Activated gamma-delta T cell treated with anti-CD3 and anti-CD28 coated beads, Interleukin-2, amount 50 U/mL, for 16 hours (primary cell): ENCODE results near the gene KIF13A.
"Not testable (repeated sequence)": the region's sequence is repeated elsewhere in the genome, so short reads cannot be mapped to it uniquely, and the experiment has no call there.

Source experiments
- DNase-seq: peaks from one replicate; pipeline ENCODE4 v3.0.0-alpha.2; 2020; ENCODE audit warnings: low read depth

The KIF13A gene

DNA sequence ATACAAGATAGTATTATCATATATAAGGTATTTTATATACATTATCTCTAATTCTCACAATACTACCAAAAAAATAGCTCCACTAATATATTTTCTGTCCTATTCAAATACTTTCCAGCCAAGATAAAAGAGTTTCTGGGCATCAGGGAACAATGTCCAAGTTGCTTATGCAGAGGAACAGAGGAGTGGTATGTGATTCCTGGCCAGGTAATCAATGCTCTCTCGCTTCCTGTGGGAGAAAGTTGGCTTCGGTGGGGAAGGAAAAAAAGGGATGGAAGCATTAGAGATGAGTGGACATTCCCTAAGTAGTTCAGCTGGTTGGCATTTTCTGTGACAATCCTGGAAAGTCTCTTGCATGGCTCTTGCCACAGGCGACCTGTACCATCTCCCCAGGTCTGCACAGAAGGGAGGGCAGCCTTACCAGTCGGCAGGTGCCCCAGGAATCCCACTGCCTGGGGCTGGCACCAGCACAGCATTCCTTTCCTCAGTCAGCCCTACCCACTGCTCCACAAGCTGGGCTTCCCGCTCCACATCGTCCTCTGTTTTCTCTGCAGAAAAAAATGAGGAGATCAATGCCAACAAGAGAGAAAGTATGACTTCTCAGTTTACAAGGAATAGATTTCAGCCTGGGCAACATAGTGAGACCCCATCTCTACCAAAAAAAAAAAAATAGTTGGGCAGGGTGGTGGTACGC lies 202.2 kb downstream of the KIF13A start:
- no peak for DNase-seq

DNA sequence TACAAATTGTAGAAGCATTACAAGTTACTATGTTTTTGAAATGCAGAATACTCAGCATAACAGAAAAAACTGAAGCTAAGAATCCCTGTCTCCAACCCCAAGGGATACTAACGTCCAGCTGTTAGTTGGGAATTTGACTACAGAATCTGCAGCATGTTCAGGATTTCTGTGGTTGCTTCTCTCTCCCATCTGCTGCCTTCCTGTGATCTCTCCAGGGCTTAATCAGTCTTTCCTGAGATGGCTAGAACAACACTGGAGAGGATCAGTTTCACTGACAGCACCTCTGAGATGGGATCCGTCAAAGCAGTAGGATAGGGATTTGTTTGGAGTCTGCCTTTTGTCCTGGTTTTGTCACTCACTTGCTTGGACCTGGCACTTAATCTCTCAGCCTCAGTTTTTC lies 207.4 kb downstream of the KIF13A start:
- no peak for DNase-seq

DNA sequence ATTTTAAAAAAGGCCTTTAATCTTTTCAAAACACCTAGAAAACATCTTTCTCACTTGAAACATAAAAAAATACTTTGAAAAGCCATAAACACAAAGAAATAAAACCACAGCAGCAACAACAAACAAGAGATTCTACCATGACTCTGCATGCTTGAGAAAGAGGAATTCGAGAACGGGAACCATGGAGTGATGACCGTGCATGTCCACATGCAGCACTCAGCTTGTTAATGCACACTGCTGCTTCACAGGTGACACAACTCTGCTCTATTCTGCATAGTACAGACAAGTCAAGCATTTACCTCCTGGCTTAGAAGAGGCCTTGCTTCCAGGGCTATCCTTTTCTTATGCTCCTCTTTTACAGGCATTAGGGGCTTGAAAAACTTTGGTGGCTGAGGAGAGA lies 215.8 kb downstream of the KIF13A start:
- DNase-seq: no peak

DNA sequence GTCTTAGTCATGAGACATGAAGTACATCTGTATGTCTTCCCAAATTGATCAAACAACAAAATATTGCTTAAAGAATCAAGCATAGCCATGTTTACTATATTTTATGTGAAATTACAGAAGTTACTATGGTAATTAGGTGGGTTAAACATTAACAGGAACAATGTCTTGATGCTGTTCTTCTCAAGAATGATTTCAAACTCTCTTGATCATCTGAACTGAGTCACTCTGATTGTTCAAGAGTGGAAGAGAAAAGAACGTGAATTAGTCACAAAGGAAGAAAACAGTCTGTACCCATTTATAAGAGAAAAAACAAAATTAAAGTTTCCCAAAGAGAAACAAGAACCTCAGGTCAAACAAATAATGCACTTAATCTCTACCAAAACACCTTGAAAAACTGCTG lies 218.6 kb downstream of the KIF13A start:
- no peak for DNase-seq

DNA sequence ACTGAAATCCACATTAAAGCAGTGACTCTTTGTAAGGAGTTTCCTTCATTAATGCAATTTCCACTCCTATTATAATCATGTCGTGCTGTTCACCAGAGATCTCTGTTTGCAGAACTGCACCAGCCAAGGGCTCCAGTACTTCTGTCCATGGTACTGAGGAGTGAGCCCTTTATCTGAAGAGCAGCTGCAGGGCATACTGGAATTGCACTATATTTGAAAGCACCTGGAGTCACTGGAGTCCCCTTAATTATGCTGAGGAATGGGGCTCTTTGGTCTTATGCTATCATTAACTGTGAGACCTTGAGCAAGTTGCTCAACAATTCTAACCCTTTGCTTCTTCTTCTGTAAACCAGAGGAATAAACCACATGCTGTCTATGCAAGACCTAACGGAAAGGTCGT lies 219.0 kb downstream of the KIF13A start:
- DNase-seq: no peak

DNA sequence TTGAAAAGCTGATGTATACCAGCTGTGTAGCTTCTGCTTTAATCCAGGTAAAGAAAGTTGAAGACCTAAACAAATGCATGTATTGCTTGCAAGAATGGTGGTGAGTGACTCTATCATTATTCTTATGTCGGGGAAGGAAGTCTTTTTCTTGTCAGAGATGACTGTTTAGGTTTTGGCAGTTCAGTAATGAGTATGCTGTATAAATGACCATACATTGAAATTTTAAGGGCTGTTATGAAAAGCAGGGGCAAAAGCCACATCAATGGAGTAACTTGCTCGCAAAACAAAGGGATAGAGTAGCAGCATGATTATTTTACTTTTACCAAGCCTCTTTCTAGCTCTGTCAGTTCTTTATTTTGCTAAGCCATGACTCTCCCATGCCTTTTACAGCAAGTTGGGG lies 224.8 kb downstream of the KIF13A start:
- DNase-seq: no peak

DNA sequence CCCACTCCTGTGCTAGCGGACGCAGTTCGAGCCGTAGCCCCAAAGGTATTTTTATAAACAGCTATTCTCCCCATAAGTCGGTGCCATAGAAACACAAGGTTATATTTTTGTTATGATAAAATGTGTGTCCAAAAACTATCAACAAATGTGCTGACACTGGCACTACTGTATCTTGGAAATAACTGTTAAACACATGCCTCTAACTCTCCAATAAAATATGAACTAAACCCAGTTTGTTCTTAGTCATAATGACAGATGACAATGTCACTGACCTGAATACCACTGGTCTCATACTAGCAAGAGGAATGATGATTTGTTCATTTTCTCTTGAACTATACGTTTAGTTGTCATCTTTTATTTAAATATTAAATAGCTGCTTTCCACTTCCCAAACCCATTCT lies 229.3 kb downstream of the KIF13A start:
- no peak for DNase-seq

DNA sequence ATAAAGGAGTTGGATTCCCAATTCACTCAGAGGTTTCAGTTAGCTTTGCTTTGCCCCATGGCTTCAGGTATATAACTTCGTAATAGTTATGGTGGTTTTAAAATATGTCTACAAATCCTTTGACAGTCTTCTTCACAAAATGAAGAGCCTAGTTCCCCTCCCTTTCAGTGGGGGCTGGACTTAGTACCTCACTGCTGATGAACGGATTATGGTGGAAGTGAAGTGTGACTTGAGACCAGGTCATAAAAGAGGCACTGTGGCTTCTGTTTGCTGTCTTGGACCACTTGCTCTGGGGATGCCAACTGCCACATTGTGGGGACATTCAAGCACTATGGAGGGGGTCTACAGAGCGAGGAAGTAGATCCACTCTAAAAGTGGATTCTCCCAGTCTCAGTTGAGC lies 233.2 kb downstream of the KIF13A start:
- DNase-seq: no peak

GRCh38 chr6:17745324-17745723 lies 242.1 kb downstream of the KIF13A start:
- not testable (repeated sequence) for DNase-seq

DNA sequence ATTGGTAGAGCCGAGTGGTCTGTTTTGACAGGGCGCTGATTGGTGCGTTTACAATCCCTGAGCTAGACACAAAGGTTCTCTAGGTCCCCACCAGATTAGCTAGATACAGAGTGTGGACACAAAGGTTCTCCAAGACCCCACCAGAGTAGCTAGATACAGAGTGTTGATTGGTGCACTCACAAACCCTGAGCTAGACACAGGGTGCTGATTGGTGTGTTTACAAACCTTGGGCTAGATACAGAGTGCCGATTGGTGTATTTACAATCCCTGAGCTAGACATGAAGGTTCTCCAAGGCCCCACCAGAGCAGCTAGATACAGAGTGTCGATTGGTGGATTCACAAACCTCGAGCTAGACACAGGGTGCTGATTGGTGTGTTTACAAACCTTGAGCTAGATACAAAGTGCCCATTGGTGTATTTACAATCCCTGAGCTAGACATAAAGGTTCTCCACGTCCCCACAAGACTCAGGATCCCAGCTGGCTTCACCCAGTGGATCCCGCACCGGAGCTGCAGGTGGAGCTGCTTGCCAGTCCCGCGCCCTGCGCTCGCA lies 242.6 kb downstream of the KIF13A start:
- DNase-seq: not testable (repeated sequence)

GRCh38 chr6:17744019-17744756 lies 243.2 kb downstream of the KIF13A start:
- DNase-seq: no peak

DNA sequence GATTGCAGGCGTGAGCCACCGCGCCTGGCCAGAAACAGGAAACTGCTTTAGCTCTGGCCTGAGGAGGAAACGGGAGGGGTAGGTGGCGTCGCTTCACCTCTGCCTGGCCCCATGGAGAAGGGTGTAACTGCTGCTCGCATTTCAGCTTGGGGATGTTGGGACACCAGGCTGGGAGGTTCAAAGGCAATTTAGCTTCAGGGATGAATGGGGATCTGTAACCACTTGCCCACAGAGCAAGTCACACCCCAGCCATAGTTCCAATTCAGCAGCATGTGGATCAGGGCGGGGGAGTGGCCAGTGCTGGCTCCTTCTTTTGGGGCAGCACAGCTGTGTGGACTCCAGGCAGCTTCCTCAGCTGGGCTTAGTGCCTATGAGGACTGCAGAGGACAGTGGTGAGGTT lies 245.9 kb downstream of the KIF13A start:
- DNase-seq: no peak

DNA sequence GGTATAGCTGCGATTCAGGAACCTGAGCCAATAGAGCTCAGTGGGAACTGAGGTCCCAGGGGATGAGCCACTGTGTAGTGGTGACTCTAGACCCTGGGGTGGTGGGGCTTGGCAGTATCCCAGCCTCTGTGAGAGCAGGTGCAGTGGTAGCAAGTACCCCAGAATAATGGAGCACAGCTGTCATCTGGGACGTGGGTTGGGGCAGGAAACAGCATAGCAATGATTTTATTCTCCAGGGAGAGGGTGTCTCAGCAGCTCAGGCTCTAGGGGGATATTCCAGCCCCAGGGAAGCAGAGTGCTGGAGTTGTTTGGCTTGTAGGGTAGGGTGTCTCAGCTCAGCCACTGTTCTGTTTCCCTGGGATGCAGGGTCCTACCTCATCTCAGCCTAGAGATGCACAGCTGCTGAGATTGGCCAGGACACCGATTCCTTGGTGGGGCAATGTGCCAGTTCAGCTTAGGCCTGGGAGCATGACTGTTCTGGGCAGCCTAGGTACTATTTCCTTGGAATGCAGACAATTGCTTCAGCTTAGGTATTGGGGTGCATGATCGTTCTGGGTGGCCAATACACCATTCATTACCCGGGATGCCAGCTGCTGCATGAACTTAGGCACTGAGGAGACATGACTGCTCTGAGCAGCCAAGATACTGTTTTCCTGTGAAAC lies 246.7 kb downstream of the KIF13A start:
- no peak for DNase-seq

DNA sequence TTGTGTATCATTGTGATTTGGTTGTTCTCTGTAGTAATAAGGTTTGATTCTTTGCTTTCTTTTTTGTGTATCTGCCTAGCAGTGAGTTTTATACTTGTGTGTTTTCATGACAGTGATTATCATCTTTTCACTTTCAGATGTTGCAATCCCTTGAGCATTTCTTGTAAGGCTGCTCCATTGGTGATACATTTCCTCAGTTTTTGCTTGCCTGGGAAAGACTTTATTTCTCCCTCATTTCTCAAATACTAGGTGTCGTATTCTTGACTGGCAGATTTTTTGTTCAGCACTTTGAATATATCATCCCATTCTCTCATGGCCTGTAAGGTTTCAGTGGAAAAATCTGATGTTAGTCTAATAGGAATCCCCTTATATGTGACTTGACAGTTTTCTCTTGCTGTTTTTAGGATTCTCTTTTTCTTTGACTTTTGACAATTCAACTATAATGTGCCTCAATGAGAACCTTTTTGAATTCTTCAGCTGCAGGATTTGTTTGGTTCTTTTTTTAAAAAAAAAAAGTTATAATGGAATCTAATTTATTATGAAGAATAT lies 249.7 kb downstream of the KIF13A start:
- no peak for DNase-seq

DNA sequence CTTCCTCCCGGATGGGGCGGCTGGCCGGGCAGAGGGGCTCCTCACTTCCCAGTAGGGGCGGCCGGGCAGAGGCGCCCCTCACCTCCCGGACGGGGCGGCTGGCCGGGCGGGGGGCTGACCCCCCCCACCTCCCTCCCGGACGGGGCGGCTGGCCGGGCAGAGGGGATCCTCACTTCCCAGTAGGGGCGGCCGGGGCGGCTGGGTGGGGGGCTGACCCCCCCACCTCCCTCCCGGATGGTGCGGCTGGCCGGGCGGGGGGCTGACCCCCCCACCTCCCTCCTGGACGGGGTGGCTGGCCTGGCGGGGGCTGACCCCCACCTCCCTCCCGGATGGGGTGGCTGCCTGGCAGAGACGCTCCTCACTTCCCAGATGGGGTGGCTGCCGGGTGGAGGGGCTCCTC lies 252.1 kb downstream of the KIF13A start:
- DNase-seq: not testable (repeated sequence)

- DNase-seq: no peak
These were observed 257.2 kb downstream of the KIF13A start for GRCh38 chr6:17730078-17730704.

DNA sequence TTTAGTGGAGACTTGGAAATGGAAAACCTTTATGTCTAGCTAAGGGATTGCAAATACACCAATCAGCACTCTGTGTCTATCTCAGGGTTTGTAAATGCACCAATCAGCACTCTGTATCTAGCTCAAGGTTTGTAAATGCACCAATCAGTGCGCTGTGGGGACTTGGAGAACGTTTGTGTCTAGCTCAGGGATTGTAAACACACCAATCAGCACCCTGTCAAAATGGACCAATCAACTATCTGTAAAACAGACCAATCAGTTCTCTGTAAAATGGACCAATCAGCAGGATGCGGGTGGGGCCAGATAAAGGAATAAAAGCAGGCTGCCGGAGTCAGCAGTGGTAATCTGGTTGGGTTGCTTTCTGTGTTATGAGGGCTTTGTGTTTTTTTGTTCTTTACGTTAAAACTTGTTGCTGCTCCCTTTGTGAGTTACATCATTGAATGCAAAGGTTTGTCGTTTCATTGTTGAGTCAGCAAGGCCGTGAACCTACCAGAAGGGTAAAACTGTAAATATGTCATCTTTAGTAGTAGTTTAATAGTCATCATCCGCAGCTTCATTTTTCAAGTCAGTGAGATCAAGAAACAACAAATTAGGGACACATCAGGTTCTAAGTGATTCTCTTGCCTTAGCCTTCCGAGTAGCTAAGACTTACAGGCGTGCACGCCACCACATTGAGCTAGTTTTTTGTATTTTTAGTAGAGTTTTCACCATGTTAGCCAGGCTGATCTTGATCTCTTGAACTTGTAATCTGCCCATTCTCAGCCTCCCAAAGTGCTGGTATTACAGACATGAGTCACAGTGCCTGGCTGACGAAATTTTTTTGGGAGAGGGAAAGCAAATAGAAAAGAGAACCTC lies 258.0 kb downstream of the KIF13A start:
- DNase-seq: no peak

DNA sequence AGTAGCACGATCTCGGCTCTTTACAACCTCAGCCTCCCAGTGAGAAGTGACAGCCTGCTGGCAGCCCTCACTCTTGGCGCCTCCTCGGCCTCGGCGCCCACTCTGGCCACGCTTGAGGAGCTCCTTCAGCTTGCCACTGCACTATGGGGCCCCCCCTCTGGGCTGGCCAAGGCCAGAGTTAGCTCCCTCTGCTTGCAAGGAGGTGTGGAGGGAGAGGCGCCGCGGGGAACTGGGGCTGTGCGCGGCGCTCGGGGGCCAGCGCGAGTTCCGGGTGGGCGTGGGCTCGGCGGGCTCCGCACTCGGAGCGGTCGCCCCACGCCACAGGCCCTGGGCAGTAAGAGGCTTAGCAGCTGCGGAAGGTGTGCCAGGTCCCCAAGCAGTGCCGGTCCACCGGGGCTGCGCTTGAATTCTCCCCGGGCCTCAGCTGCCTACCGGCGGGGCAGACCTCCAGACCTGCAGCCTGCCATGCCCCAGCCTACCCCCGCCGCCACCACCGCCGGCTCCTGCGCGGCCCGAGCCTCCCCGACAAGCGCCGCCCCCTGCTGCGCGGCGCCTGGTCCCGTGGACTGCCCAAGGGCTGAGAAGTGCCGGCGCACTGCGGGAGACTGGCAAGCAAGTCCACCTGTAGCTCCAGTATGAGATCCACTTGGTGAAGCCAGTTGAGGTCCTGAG lies 258.7 kb downstream of the KIF13A start:
- DNase-seq: no peak

GRCh38 chr6:17725083-17725482 lies 262.4 kb downstream of the KIF13A start:
- DNase-seq: no peak

DNA sequence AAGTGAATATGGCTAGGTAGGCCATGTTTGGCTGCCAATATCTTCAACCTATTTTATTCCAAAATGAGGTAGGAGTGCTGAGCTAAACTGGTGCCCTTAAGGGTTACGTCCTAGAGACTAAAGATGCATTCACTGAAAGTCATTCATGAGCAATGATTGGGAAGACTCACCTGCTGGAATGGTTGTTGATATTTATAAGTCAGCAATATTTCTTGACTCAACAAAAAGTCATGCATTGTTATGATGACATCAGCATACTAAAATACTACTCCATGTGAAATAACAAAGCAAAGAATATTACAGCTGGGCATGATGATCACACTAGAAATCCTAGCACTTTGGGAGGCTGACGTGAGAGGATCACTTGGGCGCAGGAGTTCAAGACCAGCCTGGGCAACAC lies 263.1 kb downstream of the KIF13A start:
- no peak for DNase-seq

DNA sequence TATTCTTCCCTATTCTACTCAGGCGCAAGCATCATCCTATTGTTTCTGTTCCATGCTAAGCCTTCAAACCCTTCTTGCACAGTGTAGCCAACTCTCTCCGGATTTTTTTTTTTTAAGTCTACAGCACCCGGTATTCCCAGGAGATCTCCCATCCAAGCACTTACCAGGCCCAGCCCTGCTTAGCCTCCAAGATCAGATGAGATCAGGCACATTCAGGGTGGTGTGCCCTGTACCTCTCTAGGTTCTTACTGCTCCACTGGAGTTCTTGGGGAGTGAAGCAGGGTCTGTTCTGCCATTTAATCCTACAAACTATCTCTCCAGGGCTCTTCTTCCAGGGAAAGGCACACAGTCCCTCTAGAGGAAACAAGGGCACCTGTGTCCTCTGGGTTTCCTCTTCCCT lies 265.8 kb downstream of the KIF13A start:
- no peak for DNase-seq
